HG02840 (cell line): ENCODE measurements around the gene DBNDD2.

Source experiments
- ATAC-seq: cut with Tn5 transposase; IDR thresholded peaks from one replicate; pipeline ENCODE4 v1.9.1; 2021; ENCODE audit warnings: mild to moderate bottlenecking, moderate library complexity, moderate number of reproducible peaks; ENCODE audit not compliant: unreplicated experiment, low FRiP score

Gene DBNDD2

GRCh38 chr20:45413479-45413878 lies 5.4 kb downstream of the DBNDD2 start:
- no peak for ATAC-seq

- peak; percentile 60 for ATAC-seq
Observed at GRCh38 chr20:45415822-45416637, 7.9 kb downstream of the DBNDD2 start, which contains the start of gene PIGT. TSS of gene PIGT (plus strand) at chr20:45416141. CDS start at chr20:45416157, 16 bp downstream.

GRCh38 chr20:45416917-45417316 lies 8.8 kb downstream of the DBNDD2 start:
- ATAC-seq: no peak

GRCh38 chr20:45419188-45420091 lies 11.4 kb downstream of the DBNDD2 start:
- ATAC-seq: peak; percentile 70

GRCh38 chr20:45420125-45420524 lies 12.0 kb downstream of the DBNDD2 start:
- ATAC-seq: no peak

GRCh38 chr20:45423700-45424099 lies 15.6 kb downstream of the DBNDD2 start:
- ATAC-seq: no peak

- ATAC-seq: no peak
Observed at GRCh38 chr20:45425561-45425960, 17.5 kb downstream of the DBNDD2 start.

GRCh38 chr20:45426320-45427016 lies 18.4 kb downstream of the DBNDD2 start:
- no peak for ATAC-seq

- no peak for ATAC-seq
Observed at GRCh38 chr20:45427236-45428149, 19.4 kb downstream of the DBNDD2 start.

GRCh38 chr20:45429618-45430017 lies 21.5 kb downstream of the DBNDD2 start:
- ATAC-seq: no peak

GRCh38 chr20:45432294-45432693 lies 24.2 kb downstream of the DBNDD2 start:
- no peak for ATAC-seq

- ATAC-seq: no peak
Observed at GRCh38 chr20:45433316-45433715, 25.2 kb downstream of the DBNDD2 start.

- no peak for ATAC-seq
Observed at GRCh38 chr20:45433976-45434375, 25.9 kb downstream of the DBNDD2 start.

GRCh38 chr20:45436732-45437485 lies 28.8 kb downstream of the DBNDD2 start:
- peak; percentile 86 for ATAC-seq

- ATAC-seq: no peak
Observed at GRCh38 chr20:45440424-45440823, 32.3 kb downstream of the DBNDD2 start.

GRCh38 chr20:45440891-45441685 lies 33.0 kb downstream of the DBNDD2 start:
- no peak for ATAC-seq

- ATAC-seq: no peak
Observed at GRCh38 chr20:45441746-45442145, 33.7 kb downstream of the DBNDD2 start.

- ATAC-seq: no peak
Observed at GRCh38 chr20:45444050-45444449, 36.0 kb downstream of the DBNDD2 start.
